WERI-Rb-1 (cell line): Measurements from ENCODE around the gene TSPYL1.

Source experiments
- DNase-seq: peaks from one replicate; pipeline ENCODE4 v3.0.0-alpha.2; 2020
- H3K27ac ChIP-seq: fragments of 250-450 bp; sonication (Bioruptor Pico); 2 replicates; pipeline ENCODE4 v1.5.1; 2020; ENCODE audit warnings: mild to moderate bottlenecking, moderate library complexity
- H3K27me3 ChIP-seq: fragments of 250-450 bp; sonication (Bioruptor Pico); 2 replicates; pipeline ENCODE4 v1.5.1; 2021; ENCODE audit warnings: mild to moderate bottlenecking, low read depth, moderate library complexity; ENCODE audit not compliant: insufficient read depth, severe bottlenecking
- H3K36me3 ChIP-seq: fragments of 250-450 bp; sonication (Bioruptor Pico); 2 replicates; pipeline ENCODE4 v1.5.1; 2020; ENCODE audit warnings: mild to moderate bottlenecking, moderate library complexity
- H3K4me3 ChIP-seq: 2 replicates; pipeline ENCODE4 v1.5.1; 2011; ENCODE audit warnings: low read depth, mild to moderate bottlenecking, control low read depth, low read length
- H3K9me3 ChIP-seq: fragments of 250-450 bp; sonication (Bioruptor Pico); 2 replicates; pipeline ENCODE4 v1.5.1; 2021; ENCODE audit warnings: mild to moderate bottlenecking, moderate library complexity; ENCODE audit not compliant: severe bottlenecking
- CTCF ChIP-seq: IDR thresholded peaks from 2 replicates; pipeline ENCODE4 v1.5.1; 2011; ENCODE audit warnings: low read depth, mild to moderate bottlenecking, control low read depth, inconsistent platforms, low read length

Gene TSPYL1

GRCh38 chr6:116301104-116301503, 21.4 kb upstream of the TSPYL1 start:
- no peak for TF ChIP-seq CTCF
- peaks cover 3% of the 10 kb centered on the region for H3K9me3 ChIP-seq
- no peak for DNase-seq

GRCh38 chr6:116300566-116300965, 20.8 kb upstream of the TSPYL1 start:
- Histone ChIP-seq H3K27me3 (no peaks in the 10 kb centered on the region), H3K9me3 (peaks cover 3% of the 10 kb centered on the region), H3K27ac (no peak overlapping the region), H3K36me3 (no peaks in the 10 kb centered on the region), H3K4me3 (no peak overlapping the region)
- DNase-seq, result no peak
- TF ChIP-seq CTCF, result no peak

More at GRCh38 chr6:116301104-116301503, 21.4 kb upstream of the TSPYL1 start:
- no peak overlapping the region for H3K4me3 ChIP-seq
- no peak overlapping the region for H3K27ac ChIP-seq
- H3K36me3 ChIP-seq, result no peaks in the 10 kb centered on the region
- no peaks in the 10 kb centered on the region for H3K27me3 ChIP-seq

- TF ChIP-seq CTCF, result no peak
- Histone ChIP-seq H3K9me3 (peaks cover 3% of the 10 kb centered on the region), H3K36me3 (no peaks in the 10 kb centered on the region), H3K4me3 (no peak overlapping the region), H3K27me3 (no peaks in the 10 kb centered on the region), H3K27ac (no peak overlapping the region)
- no peak for DNase-seq
Measured at GRCh38 chr6:116298973-116299372, 19.2 kb upstream of the TSPYL1 start.

GRCh38 chr6:116298273-116298672, 18.5 kb upstream of the TSPYL1 start:
- Histone ChIP-seq H3K27me3 (no peaks in the 10 kb centered on the region), H3K4me3 (no peak overlapping the region), H3K9me3 (peaks cover 3% of the 10 kb centered on the region), H3K27ac (no peak overlapping the region), H3K36me3 (no peaks in the 10 kb centered on the region)
- no peak for TF ChIP-seq CTCF
- no peak for DNase-seq

GRCh38 chr6:116292553-116292952, 12.8 kb upstream of the TSPYL1 start:
- no peak overlapping the region for H3K27ac ChIP-seq
- no peak overlapping the region for H3K4me3 ChIP-seq
- no peak for TF ChIP-seq CTCF
- H3K9me3 ChIP-seq, result no peaks in the 10 kb centered on the region
- no peaks in the 10 kb centered on the region for H3K27me3 ChIP-seq
- H3K36me3 ChIP-seq, result no peaks in the 10 kb centered on the region
- DNase-seq, result no peak

GRCh38 chr6:116291701-116292396, 12.1 kb upstream of the TSPYL1 start:
- Histone ChIP-seq H3K9me3 (no peaks in the 10 kb centered on the region), H3K27me3 (no peaks in the 10 kb centered on the region), H3K27ac (no peak overlapping the region), H3K4me3 (no peak overlapping the region), H3K36me3 (no peaks in the 10 kb centered on the region)
- TF ChIP-seq CTCF, result no peak
- no peak for DNase-seq
